Stimulated activated CD4-positive, alpha-beta T cell treated with anti-CD3 and anti-CD28 coated beads, Interleukin-1b, Interleukin-23, amount 100 ng/mL, for 24 hours (primary cell): ENCODE data around the gene CALML3.

Source experiments
- DNase-seq, 4 experiments: peaks; one replicate each; pipeline ENCODE4 v3.0.0-alpha.2; 2020; ENCODE audit warnings: low read depth in 4 of 4, low spot score in 1 of 4

Gene CALML3

DNA sequence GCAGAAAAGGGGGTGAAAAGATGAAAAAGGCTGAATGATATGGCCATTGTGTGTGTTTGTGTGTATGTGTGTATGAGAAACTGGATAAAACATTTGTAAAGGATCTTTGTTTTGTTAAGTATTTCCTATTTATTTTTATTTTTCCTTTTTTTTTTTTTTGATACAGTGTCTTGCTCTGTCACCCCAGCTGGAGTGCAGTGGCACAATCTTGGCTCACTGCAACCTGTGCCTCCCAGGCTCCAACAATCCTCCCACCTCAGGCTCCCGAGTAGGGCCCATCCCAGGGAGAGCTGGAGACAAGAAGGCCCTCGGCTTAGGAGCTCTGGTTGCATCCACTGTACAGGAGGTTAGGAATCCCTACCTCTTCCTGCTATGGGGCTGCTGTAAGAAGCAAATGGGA, 18.5 kb upstream of the CALML3 start:
- DNase-seq, result no peak

DNA sequence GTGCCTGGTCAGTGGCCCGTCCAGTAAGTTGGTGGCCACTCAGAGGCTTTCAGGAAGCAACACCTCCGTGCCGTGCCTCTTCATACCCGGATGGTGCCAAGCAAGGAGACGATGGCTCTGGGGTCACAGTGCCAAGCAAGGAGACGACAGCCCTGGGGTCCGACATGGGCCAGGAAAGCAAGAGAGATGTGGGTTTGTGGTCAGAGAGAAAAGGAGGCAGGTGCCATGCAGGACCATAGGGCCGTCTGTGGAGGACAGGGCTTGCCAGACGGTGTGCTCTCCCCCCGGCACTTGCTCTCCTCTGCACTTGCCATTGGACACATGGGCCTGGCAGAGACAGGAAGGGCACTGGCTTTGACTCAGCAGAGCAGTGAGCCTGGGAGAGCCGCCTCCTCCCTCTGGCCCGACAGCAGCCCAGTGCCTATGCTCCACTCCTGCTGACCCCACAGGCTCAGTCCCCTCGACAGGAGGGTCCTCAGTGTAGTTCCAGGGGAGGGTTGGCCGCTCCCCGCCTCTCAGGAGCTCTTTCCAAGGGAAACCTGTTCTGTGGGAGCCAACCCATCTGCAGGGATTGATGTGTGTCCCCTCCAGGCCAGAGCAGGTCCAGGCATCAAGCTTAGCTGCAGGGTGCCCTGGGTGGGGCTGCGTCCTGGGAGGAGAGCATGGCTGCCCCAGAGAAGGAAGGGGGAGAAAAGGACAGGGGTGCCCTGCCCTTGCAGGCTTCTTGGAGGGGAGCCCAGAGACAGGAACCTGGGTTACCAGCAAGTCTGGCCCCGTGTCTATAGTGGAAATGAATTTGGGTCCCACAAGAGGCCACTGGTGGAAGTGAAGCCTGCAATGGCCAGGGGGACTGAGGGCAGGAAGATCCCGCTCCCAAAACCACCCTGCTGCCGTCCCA, 17.8 kb upstream of the CALML3 start:
- no peak for DNase-seq

DNA sequence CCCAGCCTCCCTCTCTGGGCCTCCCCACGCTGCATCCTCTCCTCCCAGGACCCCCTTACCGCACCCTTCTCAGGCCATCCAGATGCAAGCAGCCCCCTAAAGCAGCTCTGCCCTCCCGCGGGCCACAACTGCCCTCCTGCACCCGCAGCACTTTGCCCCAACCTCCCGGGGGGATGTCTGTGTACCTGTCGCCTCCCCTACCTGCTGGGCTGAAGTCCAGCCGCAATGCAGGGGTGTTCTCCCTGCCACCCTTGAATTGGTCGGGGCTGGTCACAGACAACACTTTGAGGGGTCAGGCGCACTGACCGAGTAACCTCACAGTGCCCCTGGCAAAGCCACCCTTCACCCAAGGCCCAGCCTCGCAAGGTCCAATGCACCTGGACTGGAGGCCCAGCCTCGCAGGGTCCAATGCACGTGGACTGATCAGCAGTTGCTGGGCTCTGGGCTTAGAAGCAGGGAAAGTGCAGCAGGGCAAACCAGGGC, 17.1 kb upstream of the CALML3 start:
- no peak for DNase-seq

DNA sequence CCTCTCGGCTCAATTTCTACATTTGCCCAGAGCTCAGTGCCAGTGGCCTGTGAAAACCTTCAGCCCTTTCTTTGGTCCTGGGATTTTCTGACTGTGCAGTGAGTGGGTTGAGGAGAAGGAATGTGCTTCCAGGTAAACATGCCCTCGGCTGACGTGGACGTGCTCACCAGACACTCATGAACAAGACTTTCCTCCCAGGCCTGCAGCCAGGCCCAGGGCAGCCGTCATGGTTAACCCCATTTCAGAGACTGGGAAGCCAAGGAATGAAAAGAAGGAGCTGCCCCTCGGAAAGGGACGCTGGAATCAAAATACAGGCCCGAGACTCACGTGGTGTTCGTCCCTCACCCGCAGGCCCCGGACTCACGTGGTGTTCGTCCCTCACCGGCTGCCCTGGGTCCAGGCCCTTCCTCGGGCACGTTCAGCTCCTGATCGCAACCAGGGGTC, 16.6 kb upstream of the CALML3 start:
- DNase-seq, result no peak

- no peak for DNase-seq
Measured at GRCh38 chr10:5508786-5509185, 16.0 kb upstream of the CALML3 start.

DNA sequence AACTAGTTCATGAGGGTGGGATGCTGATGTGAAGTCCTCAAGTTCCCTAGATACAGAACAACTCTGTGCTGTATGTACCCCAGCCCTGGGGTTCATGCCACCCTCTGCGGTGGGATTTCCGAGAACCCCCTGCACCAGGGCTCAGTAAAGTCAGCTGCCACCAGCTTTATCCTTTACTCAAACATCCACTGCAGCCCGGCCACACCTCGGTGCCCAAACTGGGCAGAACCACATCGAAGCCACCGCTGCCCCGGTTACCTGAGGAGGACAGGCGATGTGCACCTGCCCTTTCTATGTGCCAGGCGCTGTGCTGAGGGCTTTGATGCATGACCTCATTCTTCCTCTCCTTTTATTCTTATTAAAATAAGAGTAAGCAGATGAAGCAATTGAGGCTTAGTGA, 15.5 kb upstream of the CALML3 start:
- DNase-seq, result no peak

- DNase-seq, result no peak
Measured at GRCh38 chr10:5509691-5510090, 15.1 kb upstream of the CALML3 start.

GRCh38 chr10:5510281-5511072, 14.3 kb upstream of the CALML3 start:
- no peak for DNase-seq

- no peak for DNase-seq
Measured at GRCh38 chr10:5511231-5511884, 13.4 kb upstream of the CALML3 start.

- DNase-seq, result no peak
Measured at GRCh38 chr10:5511885-5512280, 12.9 kb upstream of the CALML3 start.

GRCh38 chr10:5512331-5512730, 12.4 kb upstream of the CALML3 start:
- DNase-seq, result no peak

DNA sequence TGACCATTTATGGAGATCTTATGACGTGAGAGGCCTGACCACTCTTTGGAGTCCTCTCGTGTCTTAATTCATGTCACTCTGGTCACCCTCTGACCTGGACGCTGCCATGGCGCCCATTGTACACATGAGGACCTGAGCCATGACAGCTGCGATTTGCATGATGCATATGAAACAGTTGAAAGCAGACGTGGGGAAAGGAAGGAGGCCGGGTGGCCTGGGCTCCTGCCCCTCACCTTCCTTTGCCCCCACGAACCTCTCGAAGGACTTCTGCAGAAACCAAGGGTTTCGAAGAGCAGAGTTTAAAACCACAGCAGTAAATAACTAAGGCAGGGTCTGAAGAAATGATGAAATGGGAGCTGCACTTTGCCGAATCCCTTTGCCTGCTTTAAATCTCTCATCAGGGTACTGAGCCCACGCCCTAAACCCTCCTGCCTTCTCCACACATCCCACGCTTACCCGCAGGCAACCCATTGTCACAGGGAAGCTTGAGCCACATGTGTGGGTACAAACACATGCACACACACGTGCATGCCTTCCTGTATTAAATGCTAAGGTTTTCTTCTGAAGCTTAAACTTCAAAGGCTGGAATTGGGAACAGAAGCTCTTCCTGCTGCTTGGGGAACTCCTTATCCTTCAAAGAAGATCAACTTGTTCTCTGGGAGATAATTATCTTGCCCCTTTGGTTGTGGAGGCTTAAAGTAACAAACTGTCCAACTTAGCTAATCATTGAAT, 11.7 kb upstream of the CALML3 start:
- DNase-seq, result peak in 1 of 4 experiments; percentile 9

- no peak for DNase-seq
Measured at GRCh38 chr10:5514226-5514850, 10.4 kb upstream of the CALML3 start.

DNA sequence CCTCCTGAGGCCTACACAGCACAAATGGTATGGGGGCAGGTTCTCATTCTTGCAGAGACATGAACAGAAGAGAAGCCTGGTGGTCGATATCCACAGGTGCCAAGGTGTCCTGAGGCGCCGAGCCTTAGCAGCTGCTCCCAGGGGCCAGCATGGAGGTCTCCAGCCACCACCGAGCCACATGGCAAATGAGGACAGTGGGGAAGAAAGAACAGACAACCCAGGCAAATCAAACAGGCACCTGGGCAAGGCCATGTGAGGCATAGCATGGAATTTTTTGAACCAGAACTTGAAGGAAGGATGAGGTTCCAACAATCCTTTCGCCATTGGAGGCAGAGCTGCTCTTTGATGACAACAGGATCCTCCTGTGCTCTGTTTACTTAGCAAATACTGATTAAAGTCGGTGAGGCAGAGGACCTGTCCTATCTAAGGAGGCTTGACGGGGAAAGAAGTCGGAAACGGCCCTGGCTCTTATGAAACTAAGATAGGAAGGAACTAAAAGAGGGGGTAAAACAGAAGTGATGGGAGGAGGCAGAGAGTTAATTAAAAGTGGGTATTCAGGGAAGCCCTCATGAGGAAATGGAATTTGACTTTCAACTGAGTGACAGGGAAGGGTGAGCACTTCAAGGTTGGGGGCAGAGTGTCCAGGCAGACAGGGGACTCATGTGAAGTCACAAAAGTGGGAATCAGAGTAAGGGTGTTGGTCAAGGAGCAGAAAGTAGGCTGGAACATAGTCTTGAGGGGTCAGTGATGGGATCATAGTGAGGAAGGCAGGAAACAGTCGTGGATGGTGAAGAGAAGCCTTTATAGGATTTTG, 8.6 kb upstream of the CALML3 start:
- DNase-seq, result no peak

DNA sequence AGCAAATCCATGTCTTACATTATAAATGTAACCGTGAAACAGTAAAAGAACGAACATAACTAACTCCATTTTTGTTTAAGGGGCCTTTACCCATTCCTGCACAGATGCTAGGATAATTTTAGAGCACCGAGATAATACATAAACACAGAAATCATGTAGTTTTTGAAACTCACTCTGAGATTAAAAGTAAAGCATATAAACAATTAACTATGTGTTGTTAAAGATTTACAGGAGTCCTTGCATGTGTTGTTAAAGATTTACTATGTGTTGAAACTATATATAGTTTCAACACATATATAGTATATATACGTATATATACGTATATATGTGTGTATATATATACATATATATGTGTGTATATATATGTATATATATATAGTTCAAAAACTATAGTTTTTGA, 7.2 kb upstream of the CALML3 start:
- no peak for DNase-seq

GRCh38 chr10:5518143-5518542, 6.6 kb upstream of the CALML3 start:
- no peak for DNase-seq

DNA sequence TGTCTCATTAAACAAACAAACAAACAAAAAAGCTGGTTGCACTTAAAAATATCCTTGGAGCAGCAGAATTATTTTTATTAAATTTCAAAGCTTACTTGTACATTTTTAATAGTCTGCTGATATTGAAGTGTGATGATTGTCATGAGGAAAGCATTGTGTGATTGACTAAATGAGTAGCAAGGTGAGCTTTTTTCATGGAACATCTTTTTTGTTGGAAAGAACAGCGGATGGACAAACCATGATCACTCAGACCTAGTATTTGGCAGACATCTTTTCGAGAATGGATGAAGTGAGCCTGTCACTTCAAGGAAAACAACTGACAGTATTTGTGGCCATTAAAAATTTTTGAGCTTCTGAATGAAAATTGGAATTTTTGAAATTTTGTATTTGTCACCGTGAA, 5.7 kb upstream of the CALML3 start:
- DNase-seq, result no peak

DNA sequence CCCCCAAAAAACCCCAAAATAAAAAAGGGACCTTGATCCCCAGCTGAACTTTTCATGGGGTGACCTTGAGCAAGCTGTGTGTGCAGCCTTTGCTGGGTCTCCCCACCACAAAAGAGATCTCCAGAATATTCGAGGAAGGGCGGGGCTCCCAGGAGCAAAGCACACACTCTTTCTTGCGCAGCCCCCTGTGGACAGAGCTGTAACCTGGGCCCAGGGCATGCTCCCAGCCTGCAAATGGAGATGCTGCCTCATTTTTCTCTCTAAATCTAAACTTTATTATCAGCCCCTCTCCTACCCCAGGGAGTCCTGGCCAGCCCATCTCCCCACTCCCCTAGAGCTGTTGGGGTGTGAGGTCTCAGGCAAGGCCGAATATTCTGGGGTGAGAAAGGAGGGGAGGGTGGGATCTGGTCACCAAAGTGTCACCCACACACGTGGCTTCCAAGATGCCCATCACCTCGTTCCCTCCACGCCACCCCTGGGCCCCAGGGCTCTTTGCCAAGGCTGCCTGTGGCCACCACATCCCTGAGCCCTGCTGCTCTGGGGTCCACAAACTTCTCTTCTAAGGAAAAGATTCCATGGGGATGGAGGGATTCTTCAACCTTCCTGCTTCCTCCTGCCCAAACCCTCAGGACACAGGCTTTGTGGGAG, 1.7 kb upstream of the CALML3 start:
- no peak for DNase-seq
